GM12878 (cell line): ENCODE data around the gene TRIM16. TPM values are rescaled to one million over a fixed set of nuclear protein-coding genes. Genes with fewer than 3 reads are reported as not detected.

Source experiments
- ATAC-seq: fragments of 200-7000 bp; cut with Tn5 transposase; 3 replicates; pipeline ENCODE4 v1.9.1; 2020; ENCODE audit warnings: mild to moderate bottlenecking, moderate library complexity
- BruUV-seq: library from RNA; stranded (reverse); fragments of 400-500 nt; replicated peaks from 2 replicates; lab custom pipeline; 2021; lab: Mats Ljungman, UMichigan
- CTCF ChIA-PET: fragments of 300-600 bp; sonication (Branson Sonifier 250); formaldehyde crosslinking; extraction: SDS; loops from one replicate; lab custom pipeline; 2021; ENCODE audit warnings: inconsistent platforms; lab: Yijun Ruan, JAX
- POLR2A ChIA-PET: fragments of 350-600 bp; formaldehyde crosslinking; extraction: SDS; loops from one replicate; lab custom pipeline; 2021; ENCODE audit warnings: inconsistent platforms; lab: Charles Lee
- RAD21 ChIA-PET: fragments of 300-600 bp; sonication (Branson Sonifier 250); formaldehyde crosslinking; loops from one replicate; lab custom pipeline; 2023; ENCODE audit warnings: antibody characterized with exemption; ENCODE audit not compliant: unreplicated experiment; lab: Charles Lee
- SMC1A ChIA-PET: fragments of 300-600 bp; sonication (Branson Sonifier 250); formaldehyde crosslinking; loops from one replicate; lab custom pipeline; 2023; ENCODE audit not compliant: unreplicated experiment, uncharacterized antibody; lab: Charles Lee
- DNase-seq: peaks from one replicate; pipeline ENCODE4 v3.0.0-alpha.2; 2011; ENCODE audit warnings: low read depth, low spot score
- FAIRE-seq: peaks from 3 replicates; lab custom pipeline; 2011; peaks lifted over from hg19 to GRCh38; lab: Jason Lieb, UNC
- H2AFZ ChIP-seq: 2 replicates; pipeline ENCODE4 v1.6.0; 2011; ENCODE audit warnings: low read depth, low read length, control low read depth; ENCODE audit not compliant: control insufficient read depth
- H3K27ac ChIP-seq: 2 replicates; pipeline ENCODE4 v1.5.1; 2011; ENCODE audit warnings: control low read depth; ENCODE audit not compliant: control insufficient read depth, insufficient read depth
- H3K27me3 ChIP-seq, 2 experiments: replicated peaks in 1 of 2; 2 replicates each; pipeline versions ENCODE4 v1.6.0 to v1.6.1; 2011; ENCODE audit warnings: low read length in 1 of 2; ENCODE audit not compliant: control insufficient read depth in 2 of 2, insufficient read depth in 2 of 2
- H3K36me3 ChIP-seq, 2 experiments: 2 replicates each; pipeline ENCODE4 v1.5.1; 2011; ENCODE audit warnings: low read length in 1 of 2; ENCODE audit not compliant: control insufficient read depth in 2 of 2, insufficient read depth in 2 of 2
- H3K4me1 ChIP-seq: 2 replicates; pipeline ENCODE4 v1.6.1; 2011; ENCODE audit warnings: mild to moderate bottlenecking, low read length, moderate library complexity, mixed read lengths; ENCODE audit not compliant: control insufficient read depth, insufficient read depth
- H3K4me2 ChIP-seq: 2 replicates; pipeline ENCODE4 v1.6.0; 2011; ENCODE audit warnings: control low read depth; ENCODE audit not compliant: control insufficient read depth, insufficient read depth
- H3K4me3 ChIP-seq: fragments of 200-600 bp; sonication (generic); 2 replicates; pipeline ENCODE4 v1.5.1; 2016
- H3K79me2 ChIP-seq: 2 replicates; pipeline ENCODE4 v1.6.0; 2011; ENCODE audit warnings: low read length; ENCODE audit not compliant: control insufficient read depth, insufficient read depth
- H3K9ac ChIP-seq: 2 replicates; pipeline ENCODE4 v1.8.0; 2011; ENCODE audit warnings: low read length, control low read depth, mixed read lengths; ENCODE audit not compliant: control insufficient read depth, insufficient read depth
- H3K9me3 ChIP-seq: replicated peaks from 3 replicates; pipeline ENCODE4 v1.5.1; 2011; ENCODE audit warnings: mild to moderate bottlenecking, low read length; ENCODE audit not compliant: control insufficient read depth, insufficient read depth
- H4K20me1 ChIP-seq: 2 replicates; pipeline ENCODE4 v1.6.0; 2011; ENCODE audit not compliant: control insufficient read depth, insufficient read depth
- CBX3 ChIP-seq: fragments of 200-600 bp; sonication (generic); IDR thresholded peaks from 2 replicates; pipeline ENCODE4 v1.6.1; 2016; ENCODE audit warnings: low read depth, borderline replicate concordance
- CBX5 ChIP-seq: sonication (generic); IDR thresholded peaks from 2 replicates; pipeline ENCODE4 v1.6.1; 2016; ENCODE audit warnings: low read depth, moderate library complexity, mild to moderate bottlenecking, inconsistent platforms
- JUND ChIP-seq: IDR thresholded peaks from 2 replicates; pipeline ENCODE4 v1.6.1; 2012; ENCODE audit warnings: low read depth, mild to moderate bottlenecking, low read length, improper control_type of control experiment, moderate library complexity
- KDM1A ChIP-seq: fragments of 200-600 bp; sonication (generic); IDR thresholded peaks from 2 replicates; pipeline ENCODE4 v1.6.1; 2016; ENCODE audit warnings: borderline replicate concordance
- NFXL1 ChIP-seq: fragments of 450-650 bp; IDR thresholded peaks from 2 replicates; pipeline ENCODE4 v1.6.1; 2017; ENCODE audit warnings: antibody characterized with exemption, mild to moderate bottlenecking, borderline replicate concordance
- PML ChIP-seq: IDR thresholded peaks from 2 replicates; pipeline ENCODE4 v1.6.1; 2012; ENCODE audit warnings: low read length, inconsistent platforms
- SKIL ChIP-seq: fragments of 450-650 bp; IDR thresholded peaks from 2 replicates; pipeline ENCODE4 v1.6.1; 2017; ENCODE audit warnings: mild to moderate bottlenecking, low read depth, inconsistent platforms; ENCODE audit not compliant: poor library complexity, severe bottlenecking
- USF1 ChIP-seq: IDR thresholded peaks from 2 replicates; pipeline ENCODE4 v1.6.1; 2011; ENCODE audit warnings: borderline replicate concordance, low read depth, mild to moderate bottlenecking, moderate library complexity, mixed read lengths, low read length; ENCODE audit not compliant: insufficient read depth; ENCODE audit errors: extremely low read length
- WGBS: methylation state at CpG from one replicate; pipeline ENCODE4 v1.1.6; 2016; ENCODE audit warnings: low lambda C conversion rate; ENCODE audit not compliant: insufficient replicate concordance, insufficient coverage; ENCODE audit errors: missing lambda C conversion rate; 5-methylcytosine and 5-hydroxymethylcytosine counted together
- in situ Hi-C: fragments of 300-500 bp; cut with MboI; formaldehyde crosslinking; loops from 9 replicates; pipeline ENCODE4 v1.14.3; 2018; ENCODE audit warnings: mixed read lengths
- intact Hi-C: fragments of 100-400 bp; cut with micrococcal nuclease; formaldehyde crosslinking; loops from one replicate; pipeline ENCODE4 v1.14.2; 2022; ENCODE audit not compliant: unreplicated experiment
- polyA plus RNA-seq, 11 experiments: library from polyadenylated mRNA; depleted of rRNA in 4 of 11; unstranded in 6 of 11; stranded (reverse) in 5 of 11; fragments of >200 nt; fragmentation: Nextera tagmentation in 4 of 11; fragmentation: Illumina TruSeq in 1 of 11; extraction: Ambion mirVana in 4 of 11; extraction: Trizol in 1 of 11; gene quantifications; 1 replicate in 1 of 11; 2 replicates in 10 of 11; pipeline versions ENCODE4 v1.2.1 to v1.2.3, GENCODE V29; 2011 to 2016; ENCODE audit warnings: inconsistent platforms in 2 of 11, missing spikeins in 2 of 11, low read depth in 1 of 11
- total RNA-seq, 4 experiments: library from RNA; depleted of rRNA in 3 of 4; stranded (reverse); fragments of >200 nt in 3 of 4; fragmentation: Illumina TruSeq in 1 of 4; extraction: Trizol in 1 of 4; gene quantifications; 2 replicates each; pipeline versions ENCODE4 v1.2.1 to v1.2.3, GENCODE V29; 2013 to 2021
- TF ChIP-seq, protein P1 (sequence below): IDR thresholded peaks from 2 replicates; pipeline ENCODE4 v1.6.1; 2011; ENCODE audit warnings: mild to moderate bottlenecking, low read depth, low read length, moderate library complexity; ENCODE audit not compliant: insufficient replicate concordance
- TF ChIP-seq, protein P2 (sequence below): IDR thresholded peaks from 2 replicates; pipeline ENCODE4 v1.6.1; 2011; ENCODE audit warnings: low read depth, low read length, improper control_type of control experiment, borderline replicate concordance

Gene TRIM16
- total and polyA plus RNA-seq, 10 of the 15 experiments (the other 5 are each of a cell fraction or from before 2014, with no cell fraction given): 2.6 to 11.9 (median 9.9) TPM

- no peak for DNase-seq
- H2AFZ ChIP-seq: no peak overlapping the region
- no peaks in the 10 kb centered on the region for H3K27me3 ChIP-seq
- no peaks in the 10 kb centered on the region for H4K20me1 ChIP-seq
- ChIA-PET RAD21 (no interaction called here), POLR2A (no interaction called here), SMC1A (no interaction called here), CTCF (no interaction called here)
- no peak overlapping the region for H3K27ac ChIP-seq
- WGBS: 98% methylated on average over 6 of the region's 6 CpGs
- H3K9me3 ChIP-seq: no peaks in the 10 kb centered on the region
- in situ Hi-C loops: no loop called here
- no peak for ATAC-seq
- TF ChIP-seq PML (no peak), CBX3 (no peak)
- TF ChIP-seq, protein P1, sequence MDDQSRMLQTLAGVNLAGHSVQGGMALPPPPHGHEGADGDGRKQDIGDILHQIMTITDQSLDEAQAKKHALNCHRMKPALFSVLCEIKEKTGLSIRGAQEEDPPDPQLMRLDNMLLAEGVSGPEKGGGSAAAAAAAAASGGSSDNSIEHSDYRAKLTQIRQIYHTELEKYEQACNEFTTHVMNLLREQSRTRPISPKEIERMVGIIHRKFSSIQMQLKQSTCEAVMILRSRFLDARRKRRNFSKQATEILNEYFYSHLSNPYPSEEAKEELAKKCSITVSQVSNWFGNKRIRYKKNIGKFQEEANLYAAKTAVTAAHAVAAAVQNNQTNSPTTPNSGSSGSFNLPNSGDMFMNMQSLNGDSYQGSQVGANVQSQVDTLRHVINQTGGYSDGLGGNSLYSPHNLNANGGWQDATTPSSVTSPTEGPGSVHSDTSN: no peak
- H3K79me2 ChIP-seq: no peaks in the 10 kb centered on the region
- no peak overlapping the region for H3K9ac ChIP-seq
- BruUV-seq: no TSS peak
- no peak for FAIRE-seq
- no peak overlapping the region for H3K4me3 ChIP-seq
- intact Hi-C loops: no loop called here
- H3K4me1 ChIP-seq: peaks cover 7% of the 10 kb centered on the region
- no peak overlapping the region for H3K4me2 ChIP-seq
- peaks cover 3% of the 10 kb centered on the region in 2 experiments; a peak in 3 of 4 replicates for H3K36me3 ChIP-seq
Measured at GRCh38 chr17:15663176-15663575, 20.9 kb downstream of the TRIM16 start.

GRCh38 chr17:15662681-15663080 is 21.4 kb downstream of the TRIM16 start:
- ChIA-PET POLR2A (no interaction called here), SMC1A (no interaction called here), RAD21 (no interaction called here), CTCF (no interaction called here)
- H3K36me3 ChIP-seq: peaks cover 3% of the 10 kb centered on the region in 2 experiments; a peak in 3 of 4 replicates
- no peaks in the 10 kb centered on the region for H3K79me2 ChIP-seq
- no peaks in the 10 kb centered on the region for H4K20me1 ChIP-seq
- intact Hi-C loops: no loop called here
- H3K27ac ChIP-seq: no peak overlapping the region
- DNase-seq: no peak
- 84% methylated on average over 3 of the region's 3 CpGs for WGBS
- in situ Hi-C loops: no loop called here
- H3K4me2 ChIP-seq: no peak overlapping the region
- no peak for TF ChIP-seq USF1
- no peak for TF ChIP-seq SKIL
- no peak for TF ChIP-seq NFXL1
- no peak for TF ChIP-seq KDM1A
- TF ChIP-seq PML: no peak
- TF ChIP-seq JUND: no peak
- TF ChIP-seq, protein P2, sequence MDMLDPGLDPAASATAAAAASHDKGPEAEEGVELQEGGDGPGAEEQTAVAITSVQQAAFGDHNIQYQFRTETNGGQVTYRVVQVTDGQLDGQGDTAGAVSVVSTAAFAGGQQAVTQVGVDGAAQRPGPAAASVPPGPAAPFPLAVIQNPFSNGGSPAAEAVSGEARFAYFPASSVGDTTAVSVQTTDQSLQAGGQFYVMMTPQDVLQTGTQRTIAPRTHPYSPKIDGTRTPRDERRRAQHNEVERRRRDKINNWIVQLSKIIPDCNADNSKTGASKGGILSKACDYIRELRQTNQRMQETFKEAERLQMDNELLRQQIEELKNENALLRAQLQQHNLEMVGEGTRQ: no peak
- TF ChIP-seq CBX5: no peak
- no peaks in the 10 kb centered on the region for H3K27me3 ChIP-seq
- ATAC-seq: no peak
- BruUV-seq: no TSS peak
- H2AFZ ChIP-seq: no peak overlapping the region
- no peak for FAIRE-seq
- H3K9me3 ChIP-seq: no peaks in the 10 kb centered on the region
- no peak overlapping the region for H3K9ac ChIP-seq
- H3K4me3 ChIP-seq: no peak overlapping the region
- peaks cover 7% of the 10 kb centered on the region for H3K4me1 ChIP-seq
